ENCODE data around the gene LCE7A.

LCE7A gene

GRCh38 chr1:152899883-152900282 is 40.1 kb downstream of the LCE7A start:
- in situ Hi-C loops (cut with MboI; ENCODE audit: low sequenced_read_pairs, unreplicated experiment) = no loop called here
- no peak for TF ChIP-seq CTCF (IDR thresholded peaks at IDR 0.05; ENCODE audit: borderline replicate concordance, control extremely low read depth, extremely low read depth, insufficient read depth, missing control alignments)
- no peak for DNase-seq (ENCODE audit: low spot score)

GRCh38 chr1:152901631-152902030 is 41.8 kb downstream of the LCE7A start:
- TF ChIP-seq CTCF (IDR thresholded peaks at IDR 0.05; ENCODE audit: borderline replicate concordance, control extremely low read depth, extremely low read depth, insufficient read depth, missing control alignments) = no peak
- in situ Hi-C loops (cut with MboI; ENCODE audit: low sequenced_read_pairs, unreplicated experiment) = no loop called here
- no peak for DNase-seq (ENCODE audit: low spot score)

DNA sequence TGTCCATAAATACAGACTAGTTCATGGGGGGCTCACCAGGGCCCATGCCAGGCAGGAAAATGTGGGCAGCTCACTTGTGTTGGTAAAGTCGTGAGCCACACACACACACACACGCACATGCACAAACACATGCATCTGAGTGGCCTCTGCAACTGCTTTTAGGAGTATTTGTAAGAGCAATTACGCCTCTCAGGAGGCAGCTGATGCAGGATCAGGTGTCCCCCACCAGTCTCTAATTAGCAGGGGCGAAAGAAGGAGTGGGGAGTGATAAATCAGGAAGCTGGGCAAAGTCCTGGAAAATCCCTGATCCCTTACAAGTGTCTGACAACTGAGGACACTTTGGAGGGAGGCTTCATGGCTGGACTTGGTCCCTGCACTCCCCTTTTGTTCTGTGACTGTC is 42.8 kb downstream of the LCE7A start:
- in situ Hi-C loops (cut with MboI; ENCODE audit: low sequenced_read_pairs, unreplicated experiment) = no loop called here
- DNase-seq (ENCODE audit: low spot score) = no peak
- no peak for TF ChIP-seq CTCF (IDR thresholded peaks at IDR 0.05; ENCODE audit: borderline replicate concordance, control extremely low read depth, extremely low read depth, insufficient read depth, missing control alignments)

GRCh38 chr1:152904688-152905440 is 45.1 kb downstream of the LCE7A start:
- in situ Hi-C loops (cut with MboI; ENCODE audit: low sequenced_read_pairs, unreplicated experiment) = no loop called here
- no peak for DNase-seq (ENCODE audit: low spot score)
- TF ChIP-seq CTCF (IDR thresholded peaks at IDR 0.05; ENCODE audit: borderline replicate concordance, control extremely low read depth, extremely low read depth, insufficient read depth, missing control alignments) = no peak

GRCh38 chr1:152906023-152906565 is 46.3 kb downstream of the LCE7A start:
- TF ChIP-seq CTCF (IDR thresholded peaks at IDR 0.05; ENCODE audit: borderline replicate concordance, control extremely low read depth, extremely low read depth, insufficient read depth, missing control alignments) = no peak
- in situ Hi-C loops (cut with MboI; ENCODE audit: low sequenced_read_pairs, unreplicated experiment) = no loop called here
- DNase-seq (ENCODE audit: low spot score) = no peak

GRCh38 chr1:152907686-152908601 is 48.1 kb downstream of the LCE7A start, which contains the start of gene IVL:
Gene IVL (plus strand): TSS chr1:152908546. CDS start chr1:152909798, 1,252 bp downstream.
- peak; percentile 57 for DNase-seq (ENCODE audit: low spot score)
- TF ChIP-seq CTCF (IDR thresholded peaks at IDR 0.05; ENCODE audit: borderline replicate concordance, control extremely low read depth, extremely low read depth, insufficient read depth, missing control alignments) = no peak
- in situ Hi-C loops (cut with MboI; ENCODE audit: low sequenced_read_pairs, unreplicated experiment) = no loop called here
